Measurements from ENCODE around the gene NLRX1. TPM values are rescaled to one million over a fixed set of nuclear protein-coding genes. Genes with fewer than 3 reads are reported as not detected.

NLRX1 gene
- total RNA-seq, 2 donors from 2014 or later, result 9.3 to 30.7 TPM

- no peaks in the 10 kb centered on the region for H3K9me3 ChIP-seq
- no peaks in the 10 kb centered on the region for H3K36me3 ChIP-seq (replicated peaks in 1 of 2; ENCODE audit: insufficient read depth in 1 of 2, low read depth in 2 of 2)
- ATAC-seq, result no peak
- H3K4me3 ChIP-seq, result no peak overlapping the region
- intact Hi-C loops (cut with DNase I), result no loop called here
- H3K27ac ChIP-seq, result no peak overlapping the region
- H3K27me3 ChIP-seq, result no peaks in the 10 kb centered on the region
- 75 to 76% methylated on average over 3 of the region's 3 CpGs for WGBS, 2 donors
- no peaks in the 10 kb centered on the region for H3K4me1 ChIP-seq
- DNase-seq, result no peak
- TF ChIP-seq, protein P1, sequence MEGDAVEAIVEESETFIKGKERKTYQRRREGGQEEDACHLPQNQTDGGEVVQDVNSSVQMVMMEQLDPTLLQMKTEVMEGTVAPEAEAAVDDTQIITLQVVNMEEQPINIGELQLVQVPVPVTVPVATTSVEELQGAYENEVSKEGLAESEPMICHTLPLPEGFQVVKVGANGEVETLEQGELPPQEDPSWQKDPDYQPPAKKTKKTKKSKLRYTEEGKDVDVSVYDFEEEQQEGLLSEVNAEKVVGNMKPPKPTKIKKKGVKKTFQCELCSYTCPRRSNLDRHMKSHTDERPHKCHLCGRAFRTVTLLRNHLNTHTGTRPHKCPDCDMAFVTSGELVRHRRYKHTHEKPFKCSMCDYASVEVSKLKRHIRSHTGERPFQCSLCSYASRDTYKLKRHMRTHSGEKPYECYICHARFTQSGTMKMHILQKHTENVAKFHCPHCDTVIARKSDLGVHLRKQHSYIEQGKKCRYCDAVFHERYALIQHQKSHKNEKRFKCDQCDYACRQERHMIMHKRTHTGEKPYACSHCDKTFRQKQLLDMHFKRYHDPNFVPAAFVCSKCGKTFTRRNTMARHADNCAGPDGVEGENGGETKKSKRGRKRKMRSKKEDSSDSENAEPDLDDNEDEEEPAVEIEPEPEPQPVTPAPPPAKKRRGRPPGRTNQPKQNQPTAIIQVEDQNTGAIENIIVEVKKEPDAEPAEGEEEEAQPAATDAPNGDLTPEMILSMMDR (IDR thresholded peaks at IDR 0.05), result no peak
- TF ChIP-seq POLR2A (IDR thresholded peaks at IDR 0.05), result no peak
Measured at GRCh38 chr11:119229288-119229672, 60.8 kb downstream of the NLRX1 start.

DNA sequence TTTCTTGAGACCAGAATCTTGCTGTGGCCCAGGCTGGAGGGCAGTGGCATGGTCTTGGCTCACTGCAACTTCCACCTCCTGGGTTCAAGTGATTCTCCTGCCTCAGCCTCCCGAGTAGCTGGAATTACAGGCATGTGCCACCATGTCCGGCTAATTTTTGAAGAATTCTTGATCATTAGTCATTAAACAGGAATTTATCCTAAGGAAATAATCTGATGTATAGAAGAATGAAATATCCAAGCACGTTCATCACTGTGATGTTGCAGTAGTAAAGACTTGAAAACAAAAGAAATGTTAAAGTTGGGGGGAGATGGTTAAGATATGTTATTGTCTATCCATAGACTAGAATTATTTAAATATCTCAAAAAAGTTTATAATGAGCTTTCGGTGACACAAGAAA lies 61.2 kb downstream of the NLRX1 start:
- WGBS, 2 donors, result 91 to 95% methylated on average over 4 of the region's 4 CpGs
- ATAC-seq (no peak), DNase-seq (no peak)

More for the DNA sequence above, 61.2 kb downstream of the NLRX1 start:
- intact Hi-C loops (cut with DNase I), result no loop called here
- Histone ChIP-seq H3K4me1 (no peaks in the 10 kb centered on the region), H3K9me3 (no peaks in the 10 kb centered on the region), H3K4me3 (no peak overlapping the region), H3K27me3 (no peaks in the 10 kb centered on the region), H3K36me3 (replicated peaks in 1 of 2; ENCODE audit: insufficient read depth in 1 of 2, low read depth in 2 of 2) (no peaks in the 10 kb centered on the region), H3K27ac (no peak overlapping the region)
- TF ChIP-seq POLR2A (IDR thresholded peaks at IDR 0.05), result no peak
- TF ChIP-seq, protein P1 (IDR thresholded peaks at IDR 0.05), result no peak

Other genes with a start within 250 kb of the NLRX1 start
- 10 to 100 TPM; 13.2 to 16.5 TPM for gene BCL9L, start 242.8 kb upstream of the NLRX1 start, total RNA-seq
- not detected for gene UPK2, start 212.4 kb upstream of the NLRX1 start, total RNA-seq
- not detected for gene FOXR1, start 197.0 kb upstream of the NLRX1 start, total RNA-seq
- gene CENATAC, start 170.6 kb upstream of the NLRX1 start, total RNA-seq, result 10 to 100 TPM; 68.7 to 95.9 TPM
- 1,000 to 10,000 TPM in 1 of 2 donors, 100 to 1,000 TPM in 1; 824 to 1,261 TPM for gene RPS25, start 150.4 kb upstream of the NLRX1 start, total RNA-seq
- gene TRAPPC4, start 150.0 kb upstream of the NLRX1 start, total RNA-seq, result 10 to 100 TPM; 26.2 to 39.9 TPM
- gene SLC37A4, start 137.8 kb upstream of the NLRX1 start, total RNA-seq, result 10 to 100 TPM; 64.6 to 90.3 TPM
- 100 to 1,000 TPM; 121 to 218 TPM for gene HYOU1, start 111.5 kb upstream of the NLRX1 start, total RNA-seq
- gene VPS11, start 100.9 kb upstream of the NLRX1 start, total RNA-seq, result 10 to 100 TPM; 17.6 to 50.1 TPM
- gene HMBS, start 83.8 kb upstream of the NLRX1 start, total RNA-seq, result 10 to 100 TPM in 1 of 2 donors, 1 to 10 TPM in 1; 7.6 to 16.1 TPM
- gene DPAGT1, start 66.9 kb upstream of the NLRX1 start, total RNA-seq, result 10 to 100 TPM; 26.7 to 62.6 TPM
- gene C2CD2L, start 61.4 kb upstream of the NLRX1 start, total RNA-seq, result 10 to 100 TPM in 1 of 2 donors, 1 to 10 TPM in 1; 5.4 to 20.8 TPM
- 10 to 100 TPM; 11.9 to 28.3 TPM for gene HINFP, start 47.1 kb upstream of the NLRX1 start, total RNA-seq
- under 1 TPM in 1 of 2 donors, not detected in 1; 0.33 TPM for gene ABCG4, start 19.7 kb upstream of the NLRX1 start, total RNA-seq
- gene NHERF4, start 16.8 kb downstream of the NLRX1 start, total RNA-seq, result 1 to 10 TPM in 1 of 2 donors, not detected in 1; 3.6 TPM
- 1 to 10 TPM; 3.0 to 6.5 TPM for gene CBL, start 37.6 kb downstream of the NLRX1 start, total RNA-seq
- 100 to 1,000 TPM in 1 of 2 donors, 10 to 100 TPM in 1; 75.0 to 205 TPM for gene MCAM, start 148.4 kb downstream of the NLRX1 start, total RNA-seq
- 1 to 10 TPM; 5.7 to 9.2 TPM for gene RNF26, start 165.8 kb downstream of the NLRX1 start, total RNA-seq
- gene C1QTNF5, start 172.2 kb downstream of the NLRX1 start, total RNA-seq, result 10 to 100 TPM; 28.8 to 54.1 TPM
- under 1 TPM in 1 of 2 donors, not detected in 1; 0.52 TPM for gene MFRP, start 178.0 kb downstream of the NLRX1 start, total RNA-seq
- 10 to 100 TPM in 1 of 2 donors, 1 to 10 TPM in 1; 3.9 to 19.4 TPM for gene USP2, start 213.0 kb downstream of the NLRX1 start, total RNA-seq

Measured in body of pancreas (tissue), 4 donors.